Muscle of leg (tissue), 11 donors: Measurements from ENCODE around the gene RAPGEF5. TPM values are rescaled to one million over a fixed set of nuclear protein-coding genes. Genes with fewer than 3 reads are reported as not detected.

Source experiments
- DNase-seq: peaks from one replicate; pipeline ENCODE4 v3.0.0; 2013
- H3K27ac ChIP-seq: one replicate; pipeline ENCODE4 v1.5.1; 2013; ENCODE audit warnings: mild to moderate bottlenecking, low read length, control low read depth
- H3K27me3 ChIP-seq: one replicate; pipeline ENCODE4 v1.6.1; 2013; ENCODE audit warnings: low read length; ENCODE audit not compliant: control insufficient read depth, insufficient read depth
- H3K36me3 ChIP-seq: one replicate; pipeline ENCODE4 v1.6.1; 2013; ENCODE audit warnings: low read length; ENCODE audit not compliant: control insufficient read depth, insufficient read depth
- H3K4me1 ChIP-seq: one replicate; pipeline ENCODE4 v1.6.1; 2013; ENCODE audit warnings: low read length; ENCODE audit not compliant: control insufficient read depth, insufficient read depth
- H3K4me3 ChIP-seq: one replicate; pipeline ENCODE4 v1.5.1; 2013; ENCODE audit warnings: low read length, control low read depth
- H3K9me3 ChIP-seq: replicated peaks from 2 replicates; pipeline ENCODE4 v1.6.1; 2013; ENCODE audit warnings: low read depth, low read length; ENCODE audit not compliant: control insufficient read depth
- WGBS: methylation state at CpG from one replicate; pipeline ENCODE4 v1.1.5; 2013; ENCODE audit warnings: missing lambda C conversion rate; ENCODE audit not compliant: insufficient coverage; 5-methylcytosine and 5-hydroxymethylcytosine counted together
- polyA plus RNA-seq, 8 donors: library from polyadenylated mRNA; unstranded; fragments of 120-200 nt; gene quantifications; one replicate each; pipeline versions ENCODE4 v1.2.1 to v1.2.3, GENCODE V29; 2013; ENCODE audit warnings: inconsistent platforms in 1 of 8, low replicate concordance in 1 of 8; ENCODE audit not compliant: insufficient read length in 8 of 8, insufficient read depth in 1 of 8
- total RNA-seq: library from RNA; stranded (reverse); fragments of 120-200 nt; gene quantifications from one replicate; pipeline ENCODE4 v1.2.4, GENCODE V29; 2013

Gene RAPGEF5
- total and polyA plus RNA-seq, 9 donors = 11.2 to 21.8 (median 13.5) TPM

DNA sequence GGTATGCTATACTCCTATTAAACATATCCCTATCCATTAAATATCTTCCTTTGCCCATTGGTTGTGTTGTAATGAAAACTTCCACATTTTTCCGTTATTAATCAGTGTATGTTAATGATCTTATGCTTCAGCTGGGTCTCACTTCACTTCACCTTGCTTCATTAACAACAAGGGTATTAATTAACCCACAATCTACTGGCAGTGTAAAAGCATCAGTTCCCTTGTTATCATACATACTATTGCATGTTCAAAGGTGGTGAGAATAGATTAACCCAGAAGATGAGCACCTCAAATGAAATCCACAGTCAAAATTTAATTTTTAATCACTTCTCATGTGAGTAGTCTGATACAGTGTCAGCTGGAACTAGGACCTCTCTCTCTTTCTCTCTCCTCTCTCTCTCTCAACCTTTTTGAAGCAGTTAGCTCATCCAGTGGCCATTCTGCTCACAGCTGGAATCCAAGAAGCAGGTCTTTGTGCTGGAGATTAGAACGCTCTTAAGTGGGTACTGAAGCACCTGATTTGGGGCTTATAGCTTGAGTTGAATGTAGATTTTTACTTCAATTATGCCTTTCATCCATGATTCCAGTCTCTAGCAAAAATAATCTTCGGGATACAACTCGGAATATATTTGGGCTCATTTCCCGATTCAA is 172.3 kb downstream of the RAPGEF5 start:
- H3K36me3 ChIP-seq = no peaks in the 10 kb centered on the region
- no peaks in the 10 kb centered on the region for H3K27me3 ChIP-seq
- WGBS = no CpG with 5 or more reads among the region's 5 CpGs
- no peaks in the 10 kb centered on the region for H3K9me3 ChIP-seq
- H3K27ac ChIP-seq = no peak overlapping the region
- H3K4me3 ChIP-seq = no peak overlapping the region
- DNase-seq = no peak
- H3K4me1 ChIP-seq = no peaks in the 10 kb centered on the region

DNA sequence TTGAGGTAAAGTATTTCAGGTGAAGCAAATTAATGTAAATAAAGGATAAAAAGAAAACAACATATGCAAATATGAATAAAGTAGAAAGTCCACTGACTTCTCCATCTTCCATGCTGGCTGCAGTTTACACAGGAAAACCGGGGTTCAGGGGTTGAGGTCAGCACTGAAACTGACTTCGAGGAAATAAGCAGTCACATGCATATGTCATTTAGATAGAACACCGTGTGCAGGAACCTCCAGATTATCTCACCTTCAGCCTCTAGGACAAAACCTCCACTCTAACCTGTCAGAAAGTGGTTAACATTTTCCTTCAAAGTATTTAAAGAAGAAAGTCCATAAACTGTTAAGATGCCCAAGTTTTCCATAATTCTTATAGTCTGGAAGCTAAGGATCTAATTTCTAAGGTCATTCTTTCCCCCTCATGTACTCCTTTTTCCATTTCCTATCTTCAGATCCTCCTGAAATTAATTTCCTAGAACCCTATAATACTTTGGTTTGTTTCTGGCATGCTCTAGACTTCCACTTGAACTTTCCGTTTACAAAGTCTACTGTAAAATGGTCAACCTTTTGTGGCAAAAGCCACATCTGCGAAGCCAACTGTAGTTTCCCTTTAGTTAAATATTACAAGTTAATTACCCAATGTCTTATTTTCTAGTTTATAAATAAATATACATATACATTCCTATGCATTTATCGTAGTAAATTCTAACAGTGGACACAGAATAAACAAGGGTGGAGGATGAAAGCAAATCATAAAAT is 173.3 kb downstream of the RAPGEF5 start:
- H3K9me3 ChIP-seq = no peaks in the 10 kb centered on the region
- no peaks in the 10 kb centered on the region for H3K4me1 ChIP-seq
- no peak for DNase-seq
- 60% methylated on average over 1 of the region's 6 CpGs for WGBS
- H3K4me3 ChIP-seq = no peak overlapping the region
- H3K27ac ChIP-seq = no peak overlapping the region
- H3K27me3 ChIP-seq = no peaks in the 10 kb centered on the region
- H3K36me3 ChIP-seq = no peaks in the 10 kb centered on the region

- no peaks in the 10 kb centered on the region for H3K27me3 ChIP-seq
- no peaks in the 10 kb centered on the region for H3K9me3 ChIP-seq
- H3K27ac ChIP-seq = no peak overlapping the region
- H3K4me1 ChIP-seq = no peaks in the 10 kb centered on the region
- no peak overlapping the region for H3K4me3 ChIP-seq
- no peak for DNase-seq
- H3K36me3 ChIP-seq = no peaks in the 10 kb centered on the region
- 50% methylated on average over 1 of the region's 4 CpGs for WGBS
These were observed 174.8 kb downstream of the RAPGEF5 start for GRCh38 chr7:22182149-22182548.

DNA sequence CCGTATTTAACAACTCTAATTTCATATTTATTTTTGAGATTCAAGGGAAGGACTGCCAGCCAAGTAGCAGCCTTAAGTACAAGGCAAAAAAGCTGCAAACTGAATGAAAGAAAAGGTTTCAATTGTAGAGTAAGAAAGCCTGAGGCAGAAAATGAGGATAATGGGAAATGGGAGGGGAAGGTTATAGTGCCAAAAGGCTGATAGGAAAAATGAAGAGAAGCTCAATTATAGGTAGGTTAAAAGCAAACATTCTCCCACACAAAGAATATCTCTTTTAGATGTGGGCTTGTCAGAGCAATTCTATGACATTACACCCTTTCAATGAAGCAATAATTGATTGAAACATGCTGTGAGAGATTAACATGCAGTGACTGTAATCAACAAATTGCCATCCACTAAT is 175.3 kb downstream of the RAPGEF5 start:
- DNase-seq = no peak
- no CpG with 5 or more reads among the region's 1 CpG for WGBS

GRCh38 chr7:22179442-22179879 is 177.5 kb downstream of the RAPGEF5 start:
- Histone ChIP-seq H3K4me1 (no peaks in the 10 kb centered on the region), H3K4me3 (no peak overlapping the region), H3K27me3 (no peaks in the 10 kb centered on the region), H3K9me3 (no peaks in the 10 kb centered on the region), H3K36me3 (no peaks in the 10 kb centered on the region), H3K27ac (no peak overlapping the region)
- DNase-seq = no peak
- 78% methylated on average over 2 of the region's 4 CpGs for WGBS

More for the DNA sequence above, 175.3 kb downstream of the RAPGEF5 start:
- Histone ChIP-seq H3K27me3 (no peaks in the 10 kb centered on the region), H3K27ac (no peak overlapping the region), H3K9me3 (no peaks in the 10 kb centered on the region), H3K4me1 (no peaks in the 10 kb centered on the region), H3K4me3 (no peak overlapping the region), H3K36me3 (no peaks in the 10 kb centered on the region)

GRCh38 chr7:22178735-22179134 is 178.2 kb downstream of the RAPGEF5 start:
- DNase-seq = no peak
- no peak overlapping the region for H3K4me3 ChIP-seq
- 33% methylated on average over 1 of the region's 1 CpG for WGBS

GRCh38 chr7:22176791-22177412 is 180.1 kb downstream of the RAPGEF5 start:
- no peaks in the 10 kb centered on the region for H3K36me3 ChIP-seq
- H3K9me3 ChIP-seq = no peaks in the 10 kb centered on the region
- 100% methylated on average over 1 of the region's 3 CpGs for WGBS
- no peak overlapping the region for H3K27ac ChIP-seq
- no peaks in the 10 kb centered on the region for H3K27me3 ChIP-seq
- DNase-seq = no peak
- no peak overlapping the region for H3K4me3 ChIP-seq
- no peaks in the 10 kb centered on the region for H3K4me1 ChIP-seq

More at GRCh38 chr7:22178735-22179134, 178.2 kb downstream of the RAPGEF5 start:
- H3K36me3 ChIP-seq = no peaks in the 10 kb centered on the region
- no peaks in the 10 kb centered on the region for H3K9me3 ChIP-seq
- no peak overlapping the region for H3K27ac ChIP-seq
- H3K27me3 ChIP-seq = no peaks in the 10 kb centered on the region
- H3K4me1 ChIP-seq = no peaks in the 10 kb centered on the region

GRCh38 chr7:22174574-22174953 is 182.4 kb downstream of the RAPGEF5 start:
- Histone ChIP-seq H3K9me3 (no peaks in the 10 kb centered on the region), H3K4me1 (no peaks in the 10 kb centered on the region), H3K27ac (no peak overlapping the region), H3K4me3 (no peak overlapping the region), H3K36me3 (no peaks in the 10 kb centered on the region), H3K27me3 (no peaks in the 10 kb centered on the region)
- no peak for DNase-seq

DNA sequence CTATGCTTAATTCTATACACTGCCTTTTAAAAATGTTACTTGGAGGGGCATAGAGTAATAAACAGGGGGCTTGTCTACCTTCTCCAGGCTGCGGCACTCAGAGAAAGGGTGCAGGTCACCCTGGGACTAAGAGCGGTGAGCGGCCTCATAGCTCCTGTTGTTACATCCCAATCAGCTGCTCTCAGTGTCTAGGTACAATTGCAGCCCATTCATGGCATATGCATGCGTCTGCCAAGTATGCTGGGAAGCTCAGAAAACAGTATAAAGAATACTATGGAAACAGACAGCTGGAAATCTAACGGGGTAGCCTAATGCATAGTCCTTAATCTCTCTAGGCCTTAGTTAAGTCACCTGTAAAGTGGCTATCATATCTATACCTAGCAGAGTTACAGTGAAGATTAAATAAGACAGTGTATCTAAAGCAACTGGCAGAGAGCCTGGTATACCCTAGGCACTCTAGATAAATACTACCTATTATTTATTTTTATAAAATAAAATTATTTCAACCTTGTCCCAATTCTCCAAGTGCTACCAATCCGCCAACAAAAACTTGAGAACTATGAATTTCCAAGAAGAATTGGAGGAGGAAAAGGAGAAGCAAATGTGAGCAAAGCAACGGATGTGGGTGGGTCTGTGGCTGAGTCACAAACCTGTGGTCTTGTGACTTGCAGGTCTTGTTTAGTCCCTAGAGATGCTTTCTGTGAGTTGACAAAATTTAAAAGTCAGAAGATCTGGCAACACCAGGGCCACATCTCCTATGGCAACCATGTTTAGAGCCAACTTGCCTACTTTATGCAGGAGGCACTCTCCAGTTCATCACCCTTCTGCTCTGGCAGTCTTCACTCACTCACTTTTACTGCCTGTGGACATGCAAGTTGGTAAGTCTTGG is 183.0 kb downstream of the RAPGEF5 start:
- no peak overlapping the region for H3K4me3 ChIP-seq
- H3K27me3 ChIP-seq = no peaks in the 10 kb centered on the region
- H3K9me3 ChIP-seq = no peaks in the 10 kb centered on the region
- H3K36me3 ChIP-seq = no peaks in the 10 kb centered on the region
- 88% methylated on average over 4 of the region's 7 CpGs for WGBS
- no peaks in the 10 kb centered on the region for H3K4me1 ChIP-seq
- H3K27ac ChIP-seq = no peak overlapping the region
- no peak for DNase-seq
